ENCODE results near the gene SGO2. TPM values are rescaled to one million over a fixed set of nuclear protein-coding genes. Genes with fewer than 3 reads are reported as not detected.

Gene SGO2
- total RNA-seq, 4 donors from 2014 or later = 2.2 to 10.7 (median 5.6) TPM

DNA sequence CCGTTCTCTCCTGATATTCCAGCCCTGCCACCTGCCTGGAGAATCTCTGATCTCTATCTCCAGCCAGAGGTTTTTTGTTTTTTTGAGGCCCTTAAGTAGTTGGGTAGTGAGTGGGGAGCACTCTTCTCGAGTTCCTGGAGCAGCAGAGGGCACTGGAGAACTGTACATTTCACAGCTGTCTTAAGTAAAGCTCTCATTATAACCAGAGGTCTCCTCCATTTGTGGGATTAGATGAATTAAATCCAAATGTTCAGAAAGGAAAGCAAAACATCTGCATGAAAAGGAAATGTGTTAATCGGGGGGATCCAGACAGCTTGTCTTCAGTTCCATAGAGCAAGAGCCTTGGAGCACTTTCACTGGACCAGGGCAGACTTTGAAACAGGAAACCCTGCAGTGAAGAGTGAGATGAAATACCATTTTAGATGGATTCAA, 92.6 kb downstream of the SGO2 start:
- 46 to 50% methylated on average over 3 of the region's 3 CpGs for WGBS, 2 donors
- intact Hi-C loops (cut with DNase I) = no loop called here
- DNase-seq = no peak

DNA sequence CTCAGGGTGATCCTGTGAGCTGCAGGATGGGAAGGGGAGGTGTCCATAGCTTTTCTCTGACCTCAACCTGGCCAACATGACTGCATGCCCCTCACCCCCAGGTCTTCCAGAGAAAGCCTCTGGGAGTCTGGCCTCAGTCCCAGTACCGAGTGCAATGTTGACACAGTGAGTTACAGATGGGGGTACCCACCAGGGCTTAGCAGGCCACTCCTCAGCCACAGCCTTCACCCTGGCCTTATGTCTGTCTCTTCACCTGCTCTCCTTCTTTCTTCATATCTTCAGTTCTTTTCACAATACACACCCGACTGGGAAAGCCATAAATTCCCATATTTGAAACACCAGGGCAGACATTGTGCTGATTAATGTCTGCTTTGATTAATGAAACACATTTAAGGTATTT, 93.3 kb downstream of the SGO2 start:
- intact Hi-C loops (cut with DNase I) = no loop called here
- Histone ChIP-seq H3K4me1 (peaks cover 0 to 12% (median 0%) of the 10 kb centered on the region in 3 donors), H3K27me3 (no peaks in the 10 kb centered on the region), H3K27ac (no peak overlapping the region), H3K36me3 (peaks cover 0 to 12% (median 0%) of the 10 kb centered on the region in 3 donors), H3K9me3 (no peaks in the 10 kb centered on the region), H3K4me3 (no peak overlapping the region)
- no peak for DNase-seq
- TF ChIP-seq POLR2A (IDR thresholded peaks at IDR 0.05) = no peak
- TF ChIP-seq CTCF (IDR thresholded peaks at IDR 0.05) = no peak
- 47 to 57% methylated on average over 2 of the region's 2 CpGs for WGBS, 2 donors

More for the DNA sequence above, 92.6 kb downstream of the SGO2 start:
- TF ChIP-seq CTCF (IDR thresholded peaks at IDR 0.05) (no peak), POLR2A (IDR thresholded peaks at IDR 0.05) (no peak)
- Histone ChIP-seq H3K27ac (no peak overlapping the region), H3K9me3 (no peaks in the 10 kb centered on the region), H3K4me1 (peaks cover 0 to 12% (median 0%) of the 10 kb centered on the region in 3 donors), H3K4me3 (no peak overlapping the region), H3K36me3 (peaks cover 0 to 9% (median 0%) of the 10 kb centered on the region in 3 donors), H3K27me3 (no peaks in the 10 kb centered on the region)

DNA sequence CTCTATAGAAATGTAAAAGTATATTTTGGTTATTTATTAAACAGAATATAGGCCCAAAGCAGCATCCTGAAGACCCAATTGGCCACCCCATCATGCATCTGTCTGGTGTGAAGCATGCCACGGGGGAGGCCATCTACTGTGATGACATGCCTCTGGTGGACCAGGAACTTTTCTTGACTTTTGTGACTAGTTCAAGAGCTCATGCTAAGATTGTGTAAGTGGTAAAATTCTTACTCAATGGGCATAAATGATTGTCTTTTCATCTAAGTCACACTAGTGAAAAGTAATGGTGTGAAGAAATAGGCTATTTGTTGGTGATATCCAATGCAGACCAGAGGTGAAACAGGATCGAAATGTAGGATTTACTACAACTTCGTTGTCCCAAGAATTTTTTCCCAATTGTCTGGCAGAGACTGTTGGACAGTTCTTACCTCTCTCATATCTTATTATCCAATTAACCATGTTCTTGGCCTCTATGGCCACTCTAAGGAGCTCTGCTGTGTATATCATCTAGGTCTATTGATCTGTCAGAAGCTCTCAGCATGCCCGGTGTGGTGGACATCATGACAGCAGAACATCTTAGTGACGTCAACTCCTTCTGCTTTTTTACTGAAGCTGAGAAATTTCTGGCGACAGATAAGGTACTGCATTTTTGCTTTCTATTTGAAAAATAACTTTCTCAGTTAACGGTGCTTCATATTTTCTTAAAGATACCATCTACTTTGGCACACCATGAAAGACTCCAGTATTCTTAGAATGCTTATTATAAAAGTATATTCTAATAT, 94.8 kb downstream of the SGO2 start:
- Histone ChIP-seq H3K27me3 (no peaks in the 10 kb centered on the region), H3K9me3 (no peaks in the 10 kb centered on the region), H3K27ac (no peak overlapping the region), H3K4me3 (no peak overlapping the region), H3K36me3 (peaks cover 0 to 12% (median 0%) of the 10 kb centered on the region in 3 donors), H3K4me1 (peaks cover 0 to 12% (median 0%) of the 10 kb centered on the region in 3 donors)
- DNase-seq = no peak
- TF ChIP-seq POLR2A (IDR thresholded peaks at IDR 0.05) = no peak
- TF ChIP-seq CTCF (IDR thresholded peaks at IDR 0.05) = no peak
- WGBS, 2 donors = 86 to 94% methylated on average over 7 of the region's 7 CpGs
- intact Hi-C loops (cut with DNase I) = no loop called here

- Histone ChIP-seq H3K27ac (no peak overlapping the region), H3K4me1 (peaks cover 0 to 12% (median 0%) of the 10 kb centered on the region in 3 donors), H3K27me3 (no peaks in the 10 kb centered on the region), H3K36me3 (peaks cover 0 to 18% (median 0%) of the 10 kb centered on the region in 3 donors), H3K4me3 (no peak overlapping the region), H3K9me3 (no peaks in the 10 kb centered on the region)
- TF ChIP-seq CTCF (IDR thresholded peaks at IDR 0.05) = no peak
- WGBS, 2 donors = 60 to 67% methylated on average over 1 of the region's 1 CpG
- no peak for DNase-seq
- intact Hi-C loops (cut with DNase I) = no loop called here
Measured at GRCh38 chr2:200622106-200622505, 96.1 kb downstream of the SGO2 start.

DNA sequence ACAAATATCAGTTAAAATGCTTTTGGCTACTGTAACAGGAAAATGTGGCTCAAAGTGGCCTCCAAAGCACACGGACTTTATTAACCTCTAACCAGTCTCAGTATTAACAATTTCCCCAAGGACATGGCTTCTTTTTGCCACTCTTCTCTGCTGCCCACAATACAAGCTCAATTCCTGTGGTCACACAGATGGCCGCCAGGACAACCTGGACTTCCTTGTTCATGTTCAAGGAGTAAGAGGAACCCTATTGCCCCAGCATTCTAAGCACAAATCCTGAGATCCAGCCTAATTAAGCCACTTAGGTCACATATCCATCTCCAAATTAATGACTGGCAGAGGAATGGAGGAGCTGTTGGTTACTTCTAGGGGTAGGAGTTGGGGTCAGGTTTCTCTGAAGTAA, 98.0 kb downstream of the SGO2 start:
- H3K27ac ChIP-seq = no peak overlapping the region

More for the DNA sequence above, 98.0 kb downstream of the SGO2 start:
- Histone ChIP-seq H3K36me3 (peaks cover 0 to 24% (median 0%) of the 10 kb centered on the region in 3 donors), H3K4me1 (no peaks in the 10 kb centered on the region), H3K4me3 (no peak overlapping the region), H3K27me3 (no peaks in the 10 kb centered on the region), H3K9me3 (no peaks in the 10 kb centered on the region)
- intact Hi-C loops (cut with DNase I) = no loop called here
- no peak for DNase-seq
- 83 to 85% methylated on average over 2 of the region's 2 CpGs for WGBS, 2 donors
- TF ChIP-seq POLR2A (IDR thresholded peaks at IDR 0.05) (no peak), CTCF (IDR thresholded peaks at IDR 0.05) (no peak)
